ENCODE results near the gene CKB.
A peak's percentile ranks its signal among the peaks of the same experiment; 100 is the strongest.

CKB gene

DNA sequence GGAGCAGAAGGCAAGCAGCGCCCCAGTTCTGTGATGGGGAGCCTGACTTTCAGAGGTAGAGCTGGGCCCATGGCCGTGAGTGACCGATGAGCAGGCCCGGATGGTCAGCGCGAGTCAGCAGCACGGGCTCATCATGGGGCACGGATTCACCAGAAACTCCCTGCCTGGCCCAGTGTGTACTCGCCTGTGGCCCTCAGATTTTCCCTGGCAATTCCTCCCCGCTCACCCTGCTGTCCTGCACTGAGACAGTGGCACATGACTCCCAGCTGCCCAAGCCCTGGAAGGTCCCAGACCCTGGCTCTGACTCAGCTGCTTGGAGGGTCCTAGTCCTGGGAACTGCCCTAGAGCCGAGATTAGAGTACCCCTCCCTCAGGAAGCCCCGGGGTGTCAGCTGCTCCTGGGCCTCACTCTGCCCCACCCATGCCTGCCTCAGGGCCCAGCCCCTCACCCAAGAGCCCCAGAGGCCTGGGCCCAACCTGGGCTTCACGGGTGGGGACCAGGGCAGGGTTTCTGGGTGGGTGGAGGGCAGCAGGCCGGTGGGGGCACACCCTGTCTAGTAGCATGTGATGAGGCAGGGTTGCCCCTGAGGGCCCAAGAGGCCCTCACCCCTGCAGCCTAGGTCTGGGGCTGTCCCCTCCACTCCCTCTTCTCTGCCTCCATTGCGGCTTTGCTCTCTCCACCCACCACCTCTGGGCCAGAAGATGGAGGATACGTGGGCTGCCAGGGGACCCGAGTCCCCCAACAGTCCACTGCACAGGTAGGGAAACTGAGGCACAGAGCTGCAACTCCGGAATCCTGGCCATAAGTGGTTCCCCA lies 14.8 kb upstream of the CKB start:
- DNase-seq, result no peak

- no peak for DNase-seq
Observed at GRCh38 chr14:103536693-103537092, 14.1 kb upstream of the CKB start.

- no peak for DNase-seq
Observed at GRCh38 chr14:103535891-103536565, 13.4 kb upstream of the CKB start.

DNA sequence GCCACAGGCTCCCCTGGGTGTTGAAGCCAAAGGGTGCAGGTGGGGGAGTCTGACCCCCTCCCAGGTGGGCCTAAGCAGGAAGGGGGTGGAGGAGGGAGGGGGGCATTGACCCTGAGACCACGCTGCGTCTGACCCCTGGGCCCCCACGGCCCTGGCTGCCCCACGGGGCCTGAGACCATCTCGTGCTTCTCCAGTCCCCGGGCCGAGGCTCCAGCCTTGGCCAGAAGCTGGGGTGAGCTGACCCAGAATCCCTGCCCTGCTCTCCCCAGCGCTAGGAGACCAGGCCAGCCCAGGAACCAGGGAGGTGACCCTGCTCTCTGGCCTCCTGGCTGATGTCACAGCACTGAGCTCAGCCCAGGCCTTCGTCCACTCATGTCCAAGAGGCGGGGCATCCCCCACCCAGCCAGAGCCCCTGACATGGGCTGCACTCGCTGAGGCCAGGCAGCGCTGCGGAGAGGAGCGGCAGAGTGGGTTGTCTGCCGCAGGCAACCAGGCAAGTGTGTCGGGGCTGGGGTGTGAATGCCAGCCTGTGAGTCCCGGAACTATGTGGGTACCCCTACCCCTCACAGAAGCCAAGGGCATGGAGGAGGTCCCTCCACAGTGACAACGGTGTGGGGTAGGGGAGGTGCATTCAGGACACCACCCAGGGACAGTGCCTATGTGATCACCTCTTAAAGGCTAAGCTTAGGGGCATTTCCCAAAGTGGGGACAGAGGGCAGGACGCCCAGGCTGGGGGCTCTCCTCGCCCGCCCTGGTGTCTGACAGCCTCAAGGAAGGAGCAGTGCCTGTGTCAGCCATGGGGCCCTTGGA lies 12.7 kb upstream of the CKB start:
- DNase-seq, result no peak

GRCh38 chr14:103534576-103535061 lies 12.0 kb upstream of the CKB start:
- DNase-seq, result no peak

- DNase-seq, result no peak
Observed at GRCh38 chr14:103533999-103534575, 11.5 kb upstream of the CKB start.

DNA sequence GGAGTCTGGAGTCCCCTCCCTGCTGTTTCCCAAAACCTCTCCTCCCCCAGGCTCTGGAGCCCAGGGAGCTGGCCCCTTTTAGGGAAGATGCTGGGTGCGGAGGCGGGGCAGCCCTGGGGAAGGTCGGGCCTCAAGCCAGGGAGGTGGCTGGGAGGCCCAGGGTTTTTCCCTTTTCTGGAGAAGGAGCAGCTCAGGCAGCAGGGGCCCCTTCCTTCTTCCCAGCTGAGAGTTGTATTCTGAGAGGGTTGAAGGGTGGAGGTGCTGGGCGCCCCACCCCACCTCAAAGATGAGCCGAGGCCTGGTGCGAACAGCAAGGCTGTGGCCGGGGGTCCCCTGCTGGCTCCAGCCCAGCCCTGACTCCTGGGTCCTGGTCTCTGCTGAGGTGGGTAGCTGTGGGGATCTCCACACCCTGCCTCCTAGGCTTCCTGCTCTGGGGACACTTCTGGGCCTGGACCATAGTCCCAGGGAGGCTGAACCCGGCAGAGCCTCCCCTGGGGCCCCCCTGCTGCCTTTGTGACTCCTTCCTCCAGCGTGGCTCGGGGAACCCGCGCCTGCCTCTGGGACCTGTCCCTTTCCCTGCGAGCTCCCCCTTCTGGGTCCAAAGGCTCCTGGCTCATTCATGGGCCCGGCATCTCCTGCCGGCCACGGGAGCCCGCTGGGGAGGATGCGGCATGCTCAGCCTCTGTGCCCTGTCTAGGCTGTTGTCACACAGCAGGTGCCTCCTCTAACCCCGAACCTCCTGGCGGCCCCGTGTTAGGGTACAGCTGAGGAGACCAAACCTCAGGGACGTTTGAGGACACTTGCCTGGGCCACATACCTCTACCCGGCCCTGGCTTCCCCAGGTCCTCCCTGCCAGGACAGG lies 10.7 kb upstream of the CKB start:
- no peak for DNase-seq

- no peak for DNase-seq
Observed at GRCh38 chr14:103532216-103533136, 9.8 kb upstream of the CKB start.

GRCh38 chr14:103531421-103532215 lies 9.0 kb upstream of the CKB start:
- no peak for DNase-seq

DNA sequence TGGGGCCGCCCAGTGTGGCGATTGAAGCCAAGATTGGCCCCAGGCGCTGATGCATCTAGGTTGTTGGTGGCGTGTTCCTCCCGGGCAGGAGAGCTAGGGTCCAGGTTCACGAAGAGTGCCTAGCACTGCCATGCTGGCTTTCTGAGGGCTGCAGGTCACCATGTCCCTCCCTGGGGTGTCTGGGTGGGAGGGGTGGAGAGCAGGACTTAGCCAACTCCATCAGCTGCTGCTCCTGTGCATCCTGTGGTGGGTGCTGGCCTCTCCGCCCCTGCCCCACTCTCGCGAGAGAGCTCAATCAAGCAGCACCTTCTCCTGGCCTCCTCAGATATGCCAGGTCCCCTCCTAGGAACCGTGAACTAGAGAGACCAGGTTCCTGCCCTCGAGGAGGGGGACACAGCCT lies 8.2 kb upstream of the CKB start:
- no peak for DNase-seq

DNA sequence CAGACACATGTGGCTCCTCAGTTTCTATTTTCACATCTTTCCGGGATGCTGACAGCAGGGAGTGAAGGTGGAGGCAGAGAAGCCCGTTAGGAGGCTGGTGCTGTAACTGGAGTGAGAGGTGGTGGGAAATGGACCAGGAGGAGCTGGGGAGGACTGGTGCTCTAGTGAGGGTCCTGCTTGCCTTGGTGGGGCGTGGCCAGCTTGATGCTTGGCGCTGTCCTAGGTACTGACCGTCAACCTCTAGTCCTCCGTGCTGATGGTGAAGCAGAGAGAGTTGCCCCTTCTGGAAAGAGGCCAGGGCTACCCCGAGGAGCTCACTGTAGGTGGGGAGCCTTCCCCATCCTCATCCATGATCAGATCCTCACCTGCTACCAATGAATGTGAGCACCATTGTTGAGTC lies 7.8 kb upstream of the CKB start:
- no peak for DNase-seq

- DNase-seq, result no peak
Observed at GRCh38 chr14:103529383-103530365, 7.0 kb upstream of the CKB start.

GRCh38 chr14:103528587-103529382 lies 6.2 kb upstream of the CKB start, which contains the start of gene TRMT61A:
Gene TRMT61A, plus strand, starts transcription at chr14:103529196. Its CDS starts 783 bp downstream, at chr14:103529979.
- peak; percentile 69 to 71 for DNase-seq

GRCh38 chr14:103528146-103528586 lies 5.5 kb upstream of the CKB start:
- no peak for DNase-seq

GRCh38 chr14:103527408-103528145 lies 4.9 kb upstream of the CKB start:
- DNase-seq, result no peak

- DNase-seq, result no peak
Observed at GRCh38 chr14:103526914-103527248, 4.3 kb upstream of the CKB start.
